Measurements from ENCODE around the gene GBF1.

GBF1 gene

GRCh38 chr10:102371295-102371694 lies 126.0 kb downstream of the GBF1 start:
- TF ChIP-seq, protein P1, sequence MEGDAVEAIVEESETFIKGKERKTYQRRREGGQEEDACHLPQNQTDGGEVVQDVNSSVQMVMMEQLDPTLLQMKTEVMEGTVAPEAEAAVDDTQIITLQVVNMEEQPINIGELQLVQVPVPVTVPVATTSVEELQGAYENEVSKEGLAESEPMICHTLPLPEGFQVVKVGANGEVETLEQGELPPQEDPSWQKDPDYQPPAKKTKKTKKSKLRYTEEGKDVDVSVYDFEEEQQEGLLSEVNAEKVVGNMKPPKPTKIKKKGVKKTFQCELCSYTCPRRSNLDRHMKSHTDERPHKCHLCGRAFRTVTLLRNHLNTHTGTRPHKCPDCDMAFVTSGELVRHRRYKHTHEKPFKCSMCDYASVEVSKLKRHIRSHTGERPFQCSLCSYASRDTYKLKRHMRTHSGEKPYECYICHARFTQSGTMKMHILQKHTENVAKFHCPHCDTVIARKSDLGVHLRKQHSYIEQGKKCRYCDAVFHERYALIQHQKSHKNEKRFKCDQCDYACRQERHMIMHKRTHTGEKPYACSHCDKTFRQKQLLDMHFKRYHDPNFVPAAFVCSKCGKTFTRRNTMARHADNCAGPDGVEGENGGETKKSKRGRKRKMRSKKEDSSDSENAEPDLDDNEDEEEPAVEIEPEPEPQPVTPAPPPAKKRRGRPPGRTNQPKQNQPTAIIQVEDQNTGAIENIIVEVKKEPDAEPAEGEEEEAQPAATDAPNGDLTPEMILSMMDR (IDR thresholded peaks at IDR 0.05; ENCODE audit: low read depth, low read length) = no peak
- no peak for DNase-seq (ENCODE audit: low read depth in 2 of 2)
- no peak overlapping the region for H3K4me3 ChIP-seq (replicated peaks in 1 of 2; ENCODE audit: low read depth in 2 of 2, low read length in 2 of 2)

- TF ChIP-seq, protein P1 (IDR thresholded peaks at IDR 0.05; ENCODE audit: low read depth, low read length) = peak; percentile 5
- DNase-seq (ENCODE audit: low read depth in 2 of 2) = no peak
- no peak overlapping the region for H3K4me3 ChIP-seq (replicated peaks in 1 of 2; ENCODE audit: low read depth in 2 of 2, low read length in 2 of 2)
Measured at GRCh38 chr10:102375250-102375649, 129.9 kb downstream of the GBF1 start.

DNA sequence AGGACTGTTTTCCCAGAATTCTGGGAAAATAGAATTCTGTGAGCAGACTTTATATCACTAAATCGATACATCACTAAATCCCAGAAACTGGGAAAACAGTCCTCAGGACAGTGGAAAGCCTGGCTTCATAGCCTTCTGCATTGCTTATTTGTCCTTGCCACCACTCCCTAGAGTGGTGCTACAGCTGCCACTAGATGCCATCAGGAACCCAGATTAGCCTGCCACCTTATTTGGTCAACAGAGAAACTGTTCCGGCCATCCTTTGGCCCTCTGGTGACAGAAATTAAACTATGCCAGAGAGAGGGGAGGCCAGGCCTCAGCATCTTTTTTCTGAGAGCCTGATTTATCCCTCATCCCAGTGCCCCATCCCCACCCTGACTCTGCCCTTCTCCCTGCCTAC lies 130.5 kb downstream of the GBF1 start:
- DNase-seq (ENCODE audit: low read depth in 2 of 2) = no peak
- TF ChIP-seq, protein P1 (IDR thresholded peaks at IDR 0.05; ENCODE audit: low read depth, low read length) = no peak
- H3K4me3 ChIP-seq (replicated peaks in 1 of 2; ENCODE audit: low read depth in 2 of 2, low read length in 2 of 2) = no peak overlapping the region

DNA sequence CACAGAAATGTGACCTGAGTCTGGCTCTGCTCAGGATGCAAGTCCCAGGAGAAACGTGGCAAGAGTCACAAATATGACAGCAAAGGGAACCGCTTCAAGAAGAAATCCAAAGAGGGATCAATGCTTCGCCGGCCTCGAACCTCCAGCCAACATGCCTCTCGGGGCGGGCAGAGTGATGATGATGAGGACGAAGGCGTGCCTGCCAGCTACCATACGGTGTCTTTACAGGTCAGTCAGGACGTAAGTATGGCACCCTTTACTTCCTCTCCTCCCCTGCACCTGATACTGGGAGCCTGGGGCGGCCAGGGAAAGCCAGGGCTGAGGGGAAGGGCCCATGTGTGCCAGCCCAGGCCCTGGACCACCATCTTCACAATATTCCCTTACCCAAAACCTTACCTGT lies 131.6 kb downstream of the GBF1 start:
- no peak for DNase-seq (ENCODE audit: low read depth in 2 of 2)
- TF ChIP-seq, protein P1 (IDR thresholded peaks at IDR 0.05; ENCODE audit: low read depth, low read length) = no peak
- no peak overlapping the region for H3K4me3 ChIP-seq (replicated peaks in 1 of 2; ENCODE audit: low read depth in 2 of 2, low read length in 2 of 2)

DNA sequence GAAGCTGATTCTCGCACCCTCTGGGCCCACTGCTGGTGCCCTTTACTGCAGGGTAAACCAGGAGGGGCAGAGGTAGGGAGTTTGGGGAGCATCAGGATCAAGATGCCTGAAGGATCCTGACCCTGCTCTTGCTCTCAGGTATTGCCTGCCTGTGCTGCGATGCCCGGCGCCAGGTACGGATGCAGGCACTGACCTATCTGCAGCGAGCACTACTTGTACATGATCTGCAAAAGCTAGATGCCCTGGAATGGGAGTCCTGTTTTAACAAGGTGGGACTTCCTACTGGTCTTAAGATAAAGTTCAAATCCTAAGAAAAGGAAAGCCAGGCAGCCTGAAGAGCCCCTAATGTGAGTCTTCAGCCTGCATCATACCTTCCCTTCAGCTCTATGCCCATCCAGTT lies 134.1 kb downstream of the GBF1 start:
- DNase-seq (ENCODE audit: low read depth in 2 of 2) = no peak
- TF ChIP-seq, protein P1 (IDR thresholded peaks at IDR 0.05; ENCODE audit: low read depth, low read length) = no peak
- no peak overlapping the region for H3K4me3 ChIP-seq (replicated peaks in 1 of 2; ENCODE audit: low read depth in 2 of 2, low read length in 2 of 2)

GRCh38 chr10:102381983-102382382 lies 136.7 kb downstream of the GBF1 start:
- DNase-seq (ENCODE audit: low read depth in 2 of 2) = no peak
- TF ChIP-seq, protein P1 (IDR thresholded peaks at IDR 0.05; ENCODE audit: low read depth, low read length) = no peak
- no peak overlapping the region for H3K4me3 ChIP-seq (replicated peaks in 1 of 2; ENCODE audit: low read depth in 2 of 2, low read length in 2 of 2)

DNA sequence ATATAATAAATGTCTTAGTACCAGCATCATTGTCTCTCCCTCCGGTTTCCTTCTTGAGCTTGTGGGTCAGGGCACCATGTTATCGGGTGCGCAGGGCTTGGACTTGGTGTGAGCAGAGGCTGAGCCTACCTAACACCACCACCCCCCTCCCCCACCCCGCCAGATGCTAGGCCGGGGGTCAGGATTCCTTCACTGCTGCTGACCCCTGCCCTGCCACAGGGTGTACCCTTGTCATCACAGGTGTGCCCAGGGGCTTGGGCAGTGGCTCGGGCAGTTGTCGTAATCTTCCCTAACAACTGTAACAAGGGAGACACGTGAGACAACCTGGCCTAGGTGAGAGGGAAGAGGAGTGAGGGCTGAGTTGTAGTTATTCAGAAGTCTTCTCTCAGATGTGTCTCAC lies 137.5 kb downstream of the GBF1 start:
- TF ChIP-seq, protein P1 (IDR thresholded peaks at IDR 0.05; ENCODE audit: low read depth, low read length) = no peak
- no peak overlapping the region for H3K4me3 ChIP-seq (replicated peaks in 1 of 2; ENCODE audit: low read depth in 2 of 2, low read length in 2 of 2)
- no peak for DNase-seq (ENCODE audit: low read depth in 2 of 2)
